Measurements from ENCODE around the gene CACNG3. TPM values are rescaled to one million over a fixed set of nuclear protein-coding genes. Genes with fewer than 3 reads are reported as not detected.

CACNG3 gene
- total and polyA plus RNA-seq, 2 of the 4 experiments (the other 2 are of a cell fraction), result not detected

DNA sequence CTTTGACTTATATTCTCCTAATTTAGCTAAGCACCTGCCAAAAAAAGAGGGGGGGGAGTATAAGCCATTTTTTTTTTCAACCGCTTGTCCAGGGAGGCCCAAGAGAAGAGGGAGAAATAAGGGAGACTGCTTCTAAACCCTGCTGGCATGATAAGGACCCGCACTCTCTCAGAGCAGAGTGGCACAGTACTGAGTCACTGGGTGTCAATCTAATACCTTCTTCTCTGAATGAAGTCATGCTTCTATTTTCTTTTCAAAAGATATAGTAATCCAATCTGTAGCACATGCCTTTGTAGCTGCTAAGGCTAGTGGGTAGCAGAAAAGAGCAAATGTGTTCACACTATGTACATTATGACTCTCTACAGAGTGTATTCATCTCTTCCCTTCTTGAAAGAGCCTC lies 34.9 kb upstream of the CACNG3 start:
- intact Hi-C loops (cut with micrococcal nuclease) (no loop called here), dilution Hi-C loops (cut with HindIII; ENCODE audit: low sequenced_read_pairs, unreplicated experiment) (no loop called here), in situ Hi-C loops (cut with MboI; ENCODE audit: low sequenced_read_pairs) (no loop called here)
- no peaks in the 10 kb centered on the region for H3K36me3 ChIP-seq (ENCODE audit: control insufficient read depth, insufficient read depth, low read length)
- no peak overlapping the region for H3K23ac ChIP-seq (ENCODE audit: low read depth, low read length)
- WGBS, 2 experiments (ENCODE audit: extremely low coverage in 2 of 2, insufficient read length in 1 of 2), result no CpG with 5 or more reads among the region's 2 CpGs
- no peaks in the 10 kb centered on the region for H3K9me3 ChIP-seq (ENCODE audit: control insufficient read depth, insufficient read depth, low read length)
- no peak overlapping the region for H2AFZ ChIP-seq (replicated peaks; ENCODE audit: low read length, poor library complexity)
- no peaks in the 10 kb centered on the region for H3K79me1 ChIP-seq (ENCODE audit: low read depth in 1 of 2, low read length in 2 of 2)
- TF ChIP-seq, protein P1, sequence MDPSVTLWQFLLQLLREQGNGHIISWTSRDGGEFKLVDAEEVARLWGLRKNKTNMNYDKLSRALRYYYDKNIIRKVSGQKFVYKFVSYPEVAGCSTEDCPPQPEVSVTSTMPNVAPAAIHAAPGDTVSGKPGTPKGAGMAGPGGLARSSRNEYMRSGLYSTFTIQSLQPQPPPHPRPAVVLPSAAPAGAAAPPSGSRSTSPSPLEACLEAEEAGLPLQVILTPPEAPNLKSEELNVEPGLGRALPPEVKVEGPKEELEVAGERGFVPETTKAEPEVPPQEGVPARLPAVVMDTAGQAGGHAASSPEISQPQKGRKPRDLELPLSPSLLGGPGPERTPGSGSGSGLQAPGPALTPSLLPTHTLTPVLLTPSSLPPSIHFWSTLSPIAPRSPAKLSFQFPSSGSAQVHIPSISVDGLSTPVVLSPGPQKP (IDR thresholded peaks at IDR 0.05; ENCODE audit: borderline replicate concordance, low read depth, low read length), result no peak
- TF ChIP-seq MXI1 (IDR thresholded peaks at IDR 0.05; ENCODE audit: borderline replicate concordance, low read depth, low read length), result no peak
- no peak for TF ChIP-seq FOS (IDR thresholded peaks at IDR 0.05; ENCODE audit: low read depth, low read length)
- TF ChIP-seq RCOR1 (IDR thresholded peaks at IDR 0.05; ENCODE audit: insufficient replicate concordance, low read length), result no peak
- no peak for TF ChIP-seq MAZ (IDR thresholded peaks at IDR 0.05; ENCODE audit: borderline replicate concordance, low read depth, low read length)
- TF ChIP-seq CHD1 (IDR thresholded peaks at IDR 0.05; ENCODE audit: low read depth, low read length), result no peak
- TF ChIP-seq CEBPB (IDR thresholded peaks at IDR 0.05; ENCODE audit: low read depth, low read length), result no peak
- no peak for TF ChIP-seq SMC3 (IDR thresholded peaks at IDR 0.05; ENCODE audit: low read depth, low read length)
- no peak for TF ChIP-seq BHLHE40 (IDR thresholded peaks at IDR 0.05; ENCODE audit: low read depth, low read length)
- TF ChIP-seq RFX5 (IDR thresholded peaks at IDR 0.05; ENCODE audit: low read depth, low read length), result no peak
- TF ChIP-seq MAFK (IDR thresholded peaks at IDR 0.05; ENCODE audit: low read depth, low read length), result no peak
- TF ChIP-seq, protein P2, sequence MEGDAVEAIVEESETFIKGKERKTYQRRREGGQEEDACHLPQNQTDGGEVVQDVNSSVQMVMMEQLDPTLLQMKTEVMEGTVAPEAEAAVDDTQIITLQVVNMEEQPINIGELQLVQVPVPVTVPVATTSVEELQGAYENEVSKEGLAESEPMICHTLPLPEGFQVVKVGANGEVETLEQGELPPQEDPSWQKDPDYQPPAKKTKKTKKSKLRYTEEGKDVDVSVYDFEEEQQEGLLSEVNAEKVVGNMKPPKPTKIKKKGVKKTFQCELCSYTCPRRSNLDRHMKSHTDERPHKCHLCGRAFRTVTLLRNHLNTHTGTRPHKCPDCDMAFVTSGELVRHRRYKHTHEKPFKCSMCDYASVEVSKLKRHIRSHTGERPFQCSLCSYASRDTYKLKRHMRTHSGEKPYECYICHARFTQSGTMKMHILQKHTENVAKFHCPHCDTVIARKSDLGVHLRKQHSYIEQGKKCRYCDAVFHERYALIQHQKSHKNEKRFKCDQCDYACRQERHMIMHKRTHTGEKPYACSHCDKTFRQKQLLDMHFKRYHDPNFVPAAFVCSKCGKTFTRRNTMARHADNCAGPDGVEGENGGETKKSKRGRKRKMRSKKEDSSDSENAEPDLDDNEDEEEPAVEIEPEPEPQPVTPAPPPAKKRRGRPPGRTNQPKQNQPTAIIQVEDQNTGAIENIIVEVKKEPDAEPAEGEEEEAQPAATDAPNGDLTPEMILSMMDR (conservative IDR thresholded peaks at IDR 0.05; ENCODE audit: low read depth, low read length), result no peak
- TF ChIP-seq RAD21 (IDR thresholded peaks at IDR 0.05; ENCODE audit: low read length), result no peak
- no peak for TF ChIP-seq POLR2A (IDR thresholded peaks at IDR 0.05; ENCODE audit: low read depth, low read length)
- TF ChIP-seq, protein P3, sequence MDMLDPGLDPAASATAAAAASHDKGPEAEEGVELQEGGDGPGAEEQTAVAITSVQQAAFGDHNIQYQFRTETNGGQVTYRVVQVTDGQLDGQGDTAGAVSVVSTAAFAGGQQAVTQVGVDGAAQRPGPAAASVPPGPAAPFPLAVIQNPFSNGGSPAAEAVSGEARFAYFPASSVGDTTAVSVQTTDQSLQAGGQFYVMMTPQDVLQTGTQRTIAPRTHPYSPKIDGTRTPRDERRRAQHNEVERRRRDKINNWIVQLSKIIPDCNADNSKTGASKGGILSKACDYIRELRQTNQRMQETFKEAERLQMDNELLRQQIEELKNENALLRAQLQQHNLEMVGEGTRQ (IDR thresholded peaks at IDR 0.05; ENCODE audit: low read depth, low read length), result no peak
- TF ChIP-seq NFE2L2 (IDR thresholded peaks at IDR 0.05; ENCODE audit: low read depth, low read length), result no peak
- H3K4me2 ChIP-seq (ENCODE audit: low read depth, low read length), result no peak overlapping the region
- no peak overlapping the region for H3K18ac ChIP-seq (ENCODE audit: low read depth, low read length)
- no peak overlapping the region for H4K91ac ChIP-seq (ENCODE audit: insufficient read depth, low read depth, low read length)
- H3K14ac ChIP-seq (replicated peaks; ENCODE audit: low read depth, low read length), result no peak overlapping the region
- no peak overlapping the region for H2AK5ac ChIP-seq (ENCODE audit: low read depth, low read length)
- no peak overlapping the region for H2BK5ac ChIP-seq (ENCODE audit: low read depth, low read length, poor library complexity, severe bottlenecking)
- no peak overlapping the region for H3K4me3 ChIP-seq (ENCODE audit: insufficient read depth, low read depth, low read length)
- H4K8ac ChIP-seq (ENCODE audit: low read depth in 2 of 2, low read length in 2 of 2), result no peak overlapping the region
- no peak overlapping the region for H2BK120ac ChIP-seq (ENCODE audit: low read depth, low read length)
- no peak overlapping the region for H3K9ac ChIP-seq (ENCODE audit: low read depth, low read length)
- no peak overlapping the region for H4K5ac ChIP-seq (ENCODE audit: low read depth, low read length)
- H3K27me3 ChIP-seq (ENCODE audit: control insufficient read depth, insufficient read depth, low read length), result no peaks in the 10 kb centered on the region
- no peaks in the 10 kb centered on the region for H3K9me1 ChIP-seq (ENCODE audit: insufficient read depth, low read length)
- ATAC-seq (ENCODE audit: low read depth) (no peak), DNase-seq (no peak)
- no peaks in the 10 kb centered on the region for H4K20me1 ChIP-seq (ENCODE audit: insufficient read depth, low read length)
- no peak overlapping the region for H2BK20ac ChIP-seq (ENCODE audit: low read depth, low read length)
- H2BK15ac ChIP-seq (ENCODE audit: low read depth, low read length), result no peak overlapping the region
- POLR2A ChIA-PET (ENCODE audit: unreplicated experiment), result no interaction called here
- H3K4me1 ChIP-seq (ENCODE audit: control insufficient read depth, insufficient read depth, low read length), result no peaks in the 10 kb centered on the region
- H3K56ac ChIP-seq (ENCODE audit: extremely low read depth, insufficient read depth, low read length), result no peak overlapping the region
- H3K27ac ChIP-seq (ENCODE audit: insufficient read depth, low read length), result no peak overlapping the region
- BruUV-seq (replicated peaks), result no TSS peak
- CTCF ChIA-PET, result interaction anchor here (0.6 kb wide), 1 partner anchor 368 kb away, joined by 4 read pairs; no protein-coding TSS in a partner anchor
- H3K4ac ChIP-seq (ENCODE audit: low read depth, low read length), result no peak overlapping the region
- no peak overlapping the region for H2AK9ac ChIP-seq (replicated peaks; ENCODE audit: low read depth, low read length, poor library complexity)
